ENCODE measurements around the gene PRKAG1. TPM values are rescaled to one million over a fixed set of nuclear protein-coding genes. Genes with fewer than 3 reads are reported as not detected.

The PRKAG1 gene
- total and polyA plus RNA-seq, 10 of the 15 experiments (the other 5 are each of a cell fraction or from before 2014, with no cell fraction given): 44.5 to 91.6 (median 60.9) TPM

DNA sequence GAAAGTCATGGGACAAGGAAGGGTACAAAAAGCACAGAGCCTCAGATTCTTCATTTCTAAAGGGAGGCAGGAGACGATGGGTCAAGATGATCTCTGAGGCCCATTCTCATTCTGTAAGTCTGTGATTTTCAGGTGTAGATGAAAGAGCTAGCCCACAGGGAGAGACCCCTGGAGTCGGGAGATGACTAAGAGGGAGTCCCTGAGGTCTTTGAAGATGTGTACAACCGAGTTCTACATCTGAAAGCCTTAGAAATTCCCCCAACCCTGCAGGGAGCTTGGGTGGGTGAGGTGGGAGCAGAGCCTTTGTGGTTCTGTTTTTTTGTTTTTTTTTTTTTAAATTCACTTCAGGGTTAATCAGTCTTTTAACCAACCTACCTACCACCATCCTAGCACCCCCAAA is 50.1 kb downstream of the PRKAG1 start (continued):
- no peak for TF ChIP-seq IRF3 (IDR thresholded peaks at IDR 0.05)
- peak; percentile 46 for TF ChIP-seq BCL3 (IDR thresholded peaks at IDR 0.05; ENCODE audit: borderline replicate concordance, insufficient read depth, low read depth, low read length, poor library complexity, severe bottlenecking)
- no peak for TF ChIP-seq USF2 (IDR thresholded peaks at IDR 0.05; ENCODE audit: borderline replicate concordance, low read depth, low read length)
- no peak for TF ChIP-seq BACH1 (IDR thresholded peaks at IDR 0.05; ENCODE audit: borderline replicate concordance)
- 0 out of 4 replicates have a peak, but pooled peaks of 1 of the 2 experiments have one; percentile 8 for TF ChIP-seq EP300 (IDR thresholded peaks at IDR 0.05; ENCODE audit: borderline replicate concordance in 1 of 2, control insufficient read depth in 1 of 2, low read depth in 2 of 2, low read length in 2 of 2)
- no peak for TF ChIP-seq SIN3A (IDR thresholded peaks at IDR 0.05; ENCODE audit: low read depth, low read length)
- TF ChIP-seq RELA (IDR thresholded peaks at IDR 0.05; ENCODE audit: borderline replicate concordance, partially characterized antibody): peak; percentile 39
- peak; percentile 44 for TF ChIP-seq MEF2B (IDR thresholded peaks at IDR 0.05; ENCODE audit: partially characterized antibody, poor library complexity, severe bottlenecking)
- TF ChIP-seq ATF7 (IDR thresholded peaks at IDR 0.05; ENCODE audit: low read depth): peak; percentile 19; the same call in 1 of the 2 replicates
- TF ChIP-seq SUZ12 (IDR thresholded peaks at IDR 0.05; ENCODE audit: unreplicated experiment): no peak
- 0 out of 2 replicates have a peak, but pooled peaks have one; percentile 21 for TF ChIP-seq DPF2 (IDR thresholded peaks at IDR 0.05)
- no peak for TF ChIP-seq HDGF (IDR thresholded peaks at IDR 0.05)
- TF ChIP-seq TAF1 (IDR thresholded peaks at IDR 0.05; ENCODE audit: borderline replicate concordance, low read depth, low read length): no peak
- TF ChIP-seq RUNX3 (IDR thresholded peaks at IDR 0.05; ENCODE audit: low read length): peak; percentile 91
- TF ChIP-seq KAT2A (conservative IDR thresholded peaks at IDR 0.05; ENCODE audit: control insufficient read depth, low read depth, low read length): no peak
- TF ChIP-seq TBL1XR1 (IDR thresholded peaks at IDR 0.05; ENCODE audit: low read depth, low read length): no peak; the same call in 1 of the 2 replicates
- TF ChIP-seq ZNF274 (IDR thresholded peaks at IDR 0.05; ENCODE audit: insufficient read depth, insufficient read length): no peak
- no peak for TF ChIP-seq CHD1 (IDR thresholded peaks at IDR 0.05; ENCODE audit: low read depth, low read length)
- peak; percentile 52; the same call in 1 of the 2 replicates for TF ChIP-seq ZNF384 (IDR thresholded peaks at IDR 0.05; ENCODE audit: borderline replicate concordance, low read depth, low read length)
- no peak for TF ChIP-seq ZZZ3 (IDR thresholded peaks at IDR 0.05; ENCODE audit: control insufficient read depth, insufficient read length, low read depth)
- TF ChIP-seq BHLHE40 (IDR thresholded peaks at IDR 0.05; ENCODE audit: borderline replicate concordance in 1 of 2, low read depth in 2 of 2, low read length in 1 of 2): no peak
- no peak for TF ChIP-seq FOXK2 (IDR thresholded peaks at IDR 0.05)
- TF ChIP-seq HCFC1 (IDR thresholded peaks at IDR 0.05; ENCODE audit: low read length): no peak
- peak; percentile 97 for TF ChIP-seq TCF7 (IDR thresholded peaks at IDR 0.05; ENCODE audit: borderline replicate concordance)
- TF ChIP-seq NBN (IDR thresholded peaks at IDR 0.05): 0 out of 2 replicates have a peak, but pooled peaks have one; percentile 42
- TF ChIP-seq SRF (IDR thresholded peaks at IDR 0.05; ENCODE audit: low read depth in 2 of 2, low read length in 2 of 2): no peak
- TF ChIP-seq TARDBP (IDR thresholded peaks at IDR 0.05; ENCODE audit: borderline replicate concordance): no peak
- no peak for TF ChIP-seq WRNIP1 (IDR thresholded peaks at IDR 0.05; ENCODE audit: borderline replicate concordance, low read depth, low read length)

Measured in GM12878 (cell line).